ENCODE results near the gene LCN2.
"Not testable (repeated sequence)": the region's sequence is repeated elsewhere in the genome, so short reads cannot be mapped to it uniquely, and the experiment has no call there.

The LCN2 gene

GRCh38 chr9:128168731-128169308 is 19.6 kb downstream of the LCN2 start:
- DNase-seq (ENCODE audit: low spot score): no peak

GRCh38 chr9:128169492-128169891 is 20.2 kb downstream of the LCN2 start:
- DNase-seq (ENCODE audit: low spot score): peak; percentile 59

GRCh38 chr9:128169925-128170324 is 20.7 kb downstream of the LCN2 start:
- peak; percentile 65 for DNase-seq (ENCODE audit: low spot score)

- DNase-seq (ENCODE audit: low spot score): no peak
These were observed 24.8 kb downstream of the LCN2 start for GRCh38 chr9:128174062-128174461.

- no peak for DNase-seq (ENCODE audit: low spot score)
These were observed 25.9 kb downstream of the LCN2 start for GRCh38 chr9:128175102-128175563.

GRCh38 chr9:128175726-128176125 is 26.5 kb downstream of the LCN2 start:
- no peak for DNase-seq (ENCODE audit: low spot score)

GRCh38 chr9:128178806-128179431 is 29.7 kb downstream of the LCN2 start:
- DNase-seq (ENCODE audit: low spot score): no peak

GRCh38 chr9:128180001-128180400 is 30.7 kb downstream of the LCN2 start:
- no peak for DNase-seq (ENCODE audit: low spot score)

- no peak for DNase-seq (ENCODE audit: low spot score)
These were observed 31.2 kb downstream of the LCN2 start for GRCh38 chr9:128180447-128180846.

- not testable (repeated sequence) for DNase-seq (ENCODE audit: low spot score)
These were observed 32.2 kb downstream of the LCN2 start for GRCh38 chr9:128181480-128181879.

- DNase-seq (ENCODE audit: low spot score): no peak
These were observed 33.8 kb downstream of the LCN2 start for GRCh38 chr9:128182893-128183588.

- DNase-seq (ENCODE audit: low spot score): no peak
These were observed 37.0 kb downstream of the LCN2 start for GRCh38 chr9:128185979-128186965.

- DNase-seq (ENCODE audit: low spot score): no peak
These were observed 38.1 kb downstream of the LCN2 start for GRCh38 chr9:128187361-128187760.

GRCh38 chr9:128188209-128188608 is 39.0 kb downstream of the LCN2 start:
- DNase-seq (ENCODE audit: low spot score): no peak

GRCh38 chr9:128190013-128190412 is 40.8 kb downstream of the LCN2 start:
- no peak for DNase-seq (ENCODE audit: low spot score)

GRCh38 chr9:128190516-128191405 is 41.5 kb downstream of the LCN2 start:
- peak; percentile 40 for DNase-seq (ENCODE audit: low spot score)

- peak; percentile 78 for DNase-seq (ENCODE audit: low spot score)
These were observed 42.3 kb downstream of the LCN2 start, which contains the start of gene CIZ1 for GRCh38 chr9:128191406-128192046. TSS of gene CIZ1 (minus strand) at chr9:128191572. CDS start at chr9:128190857, 715 bp downstream.

- peak; percentile 82 for DNase-seq (ENCODE audit: low spot score)
These were observed 43.5 kb downstream of the LCN2 start for GRCh38 chr9:128192601-128193371.

GRCh38 chr9:128193469-128194096 is 44.3 kb downstream of the LCN2 start:
- no peak for DNase-seq (ENCODE audit: low spot score)
